ENCODE results near the gene PIP5K1B. TPM values are rescaled to one million over a fixed set of nuclear protein-coding genes. Genes with fewer than 3 reads are reported as not detected.

The PIP5K1B gene
- total and polyA plus RNA-seq, 2 experiments from 2014 or later: 1.3 to 2.8 TPM

- no peak for ATAC-seq
- Histone ChIP-seq H3K4me1 (ENCODE audit: insufficient read depth) (0 out of 2 replicates have a peak, but pooled peaks cover 3% of the 10 kb centered on the region), H3F3A (replicated peaks; ENCODE audit: low read depth) (no peaks in the 10 kb centered on the region), H4K20me1 (replicated peaks; ENCODE audit: insufficient read depth) (no peaks in the 10 kb centered on the region), H2AFZ (no peak overlapping the region), H3K4me3 (no peak overlapping the region), H3K9me2 (ENCODE audit: insufficient read depth) (no peaks in the 10 kb centered on the region; the same call in 1 of the 2 replicates), H3K27me3 (ENCODE audit: insufficient read depth) (no peaks in the 10 kb centered on the region), H3K4me2 (no peak overlapping the region), H3K27ac (ENCODE audit: low read depth) (no peak overlapping the region), H3K79me2 (replicated peaks; ENCODE audit: insufficient read depth) (no peaks in the 10 kb centered on the region), H3K36me3 (ENCODE audit: insufficient read depth) (no peaks in the 10 kb centered on the region)
- peaks cover 14% of the 10 kb centered on the region; the same call in 2 of the 3 replicates for H3K4me1 Mint-ChIP-seq
- H3K4me3 Mint-ChIP-seq: no peak overlapping the region
- no peaks in the 10 kb centered on the region for H3K9me3 Mint-ChIP-seq
- peaks cover 2% of the 10 kb centered on the region for H3K27me3 Mint-ChIP-seq (ENCODE audit: insufficient read depth, low read depth, poor library complexity)
- TF ChIP-seq JUNB (IDR thresholded peaks at IDR 0.05; ENCODE audit: unreplicated experiment) (no peak), ZNF114 (CRISPR knock-in tag; IDR thresholded peaks at IDR 0.05) (no peak), ZNF331 (CRISPR knock-in tag; IDR thresholded peaks at IDR 0.05; ENCODE audit: low read depth) (no peak), POLR2AphosphoS5 (IDR thresholded peaks at IDR 0.05; ENCODE audit: low read depth) (no peak), EZH2phosphoT487 (IDR thresholded peaks at IDR 0.05; ENCODE audit: unreplicated experiment) (no peak), ZNF462 (CRISPR knock-in tag; IDR thresholded peaks at IDR 0.05) (no peak), STAT1 (IDR thresholded peaks at IDR 0.05; ENCODE audit: unreplicated experiment) (no peak), NANOG (IDR thresholded peaks at IDR 0.05; ENCODE audit: borderline replicate concordance) (no peak), CTCF (conservative IDR thresholded peaks at IDR 0.05; ENCODE audit: low read depth in 2 of 2) (no peak), REST (IDR thresholded peaks at IDR 0.05; ENCODE audit: unreplicated experiment) (no peak), CREB1 (CRISPR knock-in tag; IDR thresholded peaks at IDR 0.05; ENCODE audit: low read depth) (no peak), EZH2 (IDR thresholded peaks at IDR 0.05; ENCODE audit: low read depth, unreplicated experiment) (no peak), ETS1 (IDR thresholded peaks at IDR 0.05) (no peak)
- H3K27ac Mint-ChIP-seq: no peak overlapping the region
- no peak for DNase-seq (ENCODE audit: low spot score)
- no peaks in the 10 kb centered on the region for H3K36me3 Mint-ChIP-seq (ENCODE audit: low read depth)
These were observed 101.0 kb downstream of the PIP5K1B start for GRCh38 chr9:68805890-68806517.

Measured in GM23338 (cell line).